H9 (cell line): ENCODE results near the gene PTGR1. TPM values are rescaled to one million over a fixed set of nuclear protein-coding genes. Genes with fewer than 3 reads are reported as not detected.

Experiments
- DNase-seq: peaks from one replicate; pipeline ENCODE4 v3.0.0-alpha.2; 2017
- H2AFZ ChIP-seq: one replicate; pipeline ENCODE4 v1.6.1; 2013; ENCODE audit warnings: mild to moderate bottlenecking, low read length, control low read depth, moderate library complexity
- H2AK5ac ChIP-seq: 2 replicates; pipeline ENCODE4 v1.6.1; 2013; ENCODE audit warnings: low read length, control low read depth, mixed read lengths; ENCODE audit not compliant: insufficient read length
- H2BK120ac ChIP-seq: one replicate; pipeline ENCODE4 v1.6.1; 2013; ENCODE audit warnings: low read depth, mild to moderate bottlenecking, low read length, control low read depth, inconsistent platforms; ENCODE audit not compliant: poor library complexity, severe bottlenecking
- H2BK12ac ChIP-seq: 2 replicates; pipeline ENCODE4 v1.6.1; 2013; ENCODE audit warnings: low read length, control low read depth, mixed read lengths, low read depth; ENCODE audit not compliant: insufficient read length
- H2BK15ac ChIP-seq: 2 replicates; pipeline ENCODE4 v1.6.1; 2013; ENCODE audit warnings: low read depth, low read length, control low read depth
- H2BK20ac ChIP-seq: one replicate; pipeline ENCODE4 v1.6.1; 2013; ENCODE audit warnings: low read depth, mild to moderate bottlenecking, low read length, control low read depth, inconsistent platforms; ENCODE audit not compliant: poor library complexity, severe bottlenecking
- H2BK5ac ChIP-seq: 2 replicates; pipeline ENCODE4 v1.6.1; 2013; ENCODE audit warnings: low read length, control low read depth, mixed read lengths; ENCODE audit not compliant: insufficient read length
- H3K14ac ChIP-seq: 2 replicates; pipeline ENCODE4 v1.6.1; 2013; ENCODE audit warnings: low read length, control low read depth; ENCODE audit not compliant: insufficient read depth
- H3K18ac ChIP-seq: 2 replicates; pipeline ENCODE4 v1.6.1; 2013; ENCODE audit warnings: low read depth, mild to moderate bottlenecking, mixed read lengths, low read length, control low read depth; ENCODE audit not compliant: insufficient read length
- H3K23ac ChIP-seq: 2 replicates; pipeline ENCODE4 v1.6.1; 2013; ENCODE audit warnings: low read length, control low read depth, mixed read lengths, low read depth; ENCODE audit not compliant: insufficient read length
- H3K23me2 ChIP-seq: 2 replicates; pipeline ENCODE4 v1.6.1; 2013; ENCODE audit warnings: low read depth, mild to moderate bottlenecking, mixed read lengths, low read length, control low read depth; ENCODE audit not compliant: insufficient read length, poor library complexity, severe bottlenecking
- H3K27ac ChIP-seq: 2 replicates; pipeline ENCODE4 v1.5.1; 2013; ENCODE audit warnings: low read length, control low read depth, mixed read lengths, low read depth; ENCODE audit not compliant: insufficient read length
- H3K27me3 ChIP-seq: 2 replicates; pipeline ENCODE4 v1.6.1; 2013; ENCODE audit warnings: low read length, control low read depth, inconsistent platforms; ENCODE audit not compliant: insufficient read depth
- H3K4ac ChIP-seq: 2 replicates; pipeline ENCODE4 v1.6.1; 2013; ENCODE audit warnings: low read depth, mild to moderate bottlenecking, control low read depth, inconsistent platforms, low read length, moderate library complexity
- H3K4me1 ChIP-seq: 2 replicates; pipeline ENCODE4 v1.6.1; 2013; ENCODE audit warnings: low read length, control low read depth, inconsistent platforms; ENCODE audit not compliant: insufficient read depth
- H3K4me2 ChIP-seq: 2 replicates; pipeline ENCODE4 v1.6.1; 2013; ENCODE audit warnings: low read length, control low read depth, mixed read lengths; ENCODE audit not compliant: insufficient read length, insufficient read depth
- H3K56ac ChIP-seq: 2 replicates; pipeline ENCODE4 v1.6.1; 2013; ENCODE audit warnings: low read depth, mild to moderate bottlenecking, mixed read lengths, low read length, control low read depth; ENCODE audit not compliant: insufficient read length
- H3K79me1 ChIP-seq: 2 replicates; pipeline ENCODE4 v1.6.1; 2013; ENCODE audit warnings: low read depth, mild to moderate bottlenecking, moderate library complexity, low read length, control low read depth, inconsistent platforms; ENCODE audit not compliant: insufficient read depth, poor library complexity, severe bottlenecking
- H3K79me2 ChIP-seq: 2 replicates; pipeline ENCODE4 v1.6.1; 2013; ENCODE audit warnings: low read length, control low read depth, inconsistent platforms; ENCODE audit not compliant: insufficient read depth
- H3K9ac ChIP-seq: 2 replicates; pipeline ENCODE4 v1.6.1; 2013; ENCODE audit warnings: low read length, control low read depth, mixed read lengths; ENCODE audit not compliant: insufficient read length; ENCODE audit errors: extremely low read depth
- H3K9me3 ChIP-seq: one replicate; pipeline ENCODE4 v1.6.1; 2013; ENCODE audit warnings: low read depth, low read length, inconsistent platforms; ENCODE audit not compliant: control insufficient read depth
- H3T11ph ChIP-seq: one replicate; pipeline ENCODE4 v1.6.1; 2013; ENCODE audit warnings: mild to moderate bottlenecking, low read length, control low read depth, inconsistent platforms
- H4K20me1 ChIP-seq: one replicate; pipeline ENCODE4 v1.6.1; 2013; ENCODE audit not compliant: control insufficient read depth, insufficient read length, insufficient read depth
- H4K5ac ChIP-seq: 2 replicates; pipeline ENCODE4 v1.6.1; 2013; ENCODE audit warnings: low read depth, mild to moderate bottlenecking, mixed read lengths, low read length, control low read depth; ENCODE audit not compliant: insufficient read length
- H4K8ac ChIP-seq: replicated peaks from 2 replicates; pipeline ENCODE4 v1.6.1; 2013; ENCODE audit warnings: low read length, control low read depth, mixed read lengths, low read depth; ENCODE audit not compliant: insufficient read length
- H4K91ac ChIP-seq: 2 replicates; pipeline ENCODE4 v1.6.1; 2013; ENCODE audit warnings: low read depth, mild to moderate bottlenecking, moderate library complexity, mixed read lengths, low read length, control low read depth; ENCODE audit not compliant: insufficient read length
- H3K27ac Mint-ChIP-seq, 3 experiments: 2 replicates in 2 of 3; 3 replicates in 1 of 3; pipeline ENCODE4 v1.8.0; 2020 to 2021; ENCODE audit warnings: mixed read lengths in 3 of 3, mild to moderate bottlenecking in 1 of 3, moderate library complexity in 1 of 3
- H3K27me3 Mint-ChIP-seq: 2 replicates; pipeline ENCODE4 v1.8.0; 2021; ENCODE audit warnings: low read depth, mild to moderate bottlenecking, moderate library complexity, mixed read lengths
- H3K36me3 Mint-ChIP-seq, 3 experiments: 2 replicates in 2 of 3; 3 replicates in 1 of 3; pipeline ENCODE4 v1.8.0; 2020 to 2021; ENCODE audit warnings: low read depth in 3 of 3, mixed read lengths in 3 of 3; ENCODE audit not compliant: insufficient read depth in 1 of 3
- H3K4me1 Mint-ChIP-seq, 2 experiments: 2 replicates each; pipeline ENCODE4 v1.8.0; 2020; ENCODE audit warnings: mixed read lengths in 2 of 2
- H3K4me3 Mint-ChIP-seq, 2 experiments: 2 replicates in 1 of 2; 3 replicates in 1 of 2; pipeline ENCODE4 v1.8.0; 2020 to 2021; ENCODE audit warnings: mild to moderate bottlenecking in 2 of 2, mixed read lengths in 2 of 2, moderate library complexity in 1 of 2
- H3K9me3 Mint-ChIP-seq, 2 experiments: 2 replicates in 1 of 2; 3 replicates in 1 of 2; pipeline ENCODE4 v1.8.0; 2020; ENCODE audit warnings: mild to moderate bottlenecking in 2 of 2, mixed read lengths in 2 of 2, moderate library complexity in 1 of 2
- CTCF ChIP-seq: fragments of 200-600 bp; sonication (generic); conservative IDR thresholded peaks from 3 replicates; pipeline ENCODE4 v1.8.0; 2021; ENCODE audit warnings: antibody characterized with exemption, mild to moderate bottlenecking
- WGBS: extraction: QIAGEN DNeasy Blood & Tissue Kit; methylation state at CpG from one replicate; pipeline ENCODE4 v1.1.7; 2013; ENCODE audit warnings: missing lambda C conversion rate, low lambda C conversion rate, mixed read lengths; ENCODE audit not compliant: insufficient read length; ENCODE audit errors: extremely low coverage; 5-methylcytosine and 5-hydroxymethylcytosine counted together
- total RNA-seq: library from RNA; stranded (reverse); gene quantifications from 2 replicates; pipeline ENCODE4 v1.2.1, GENCODE V29; 2021

PTGR1 gene
- total RNA-seq, 1 experiment from 2014 or later = 45.2 TPM

GRCh38 chr9:111603041-111603440, 3.6 kb upstream of the PTGR1 start:
- no peak overlapping the region for H3K56ac ChIP-seq
- H2BK15ac ChIP-seq = no peak overlapping the region
- H3K4me1 Mint-ChIP-seq = peaks cover 0 to 7% of the 10 kb centered on the region in 2 experiments; a peak in 1 of 4 replicates
- TF ChIP-seq CTCF = no peak
- H3K4me3 Mint-ChIP-seq = no peak overlapping the region
- H2BK20ac ChIP-seq = no peak overlapping the region
- no peaks in the 10 kb centered on the region for H3K9me3 ChIP-seq
- no peak for DNase-seq
- H2BK12ac ChIP-seq = no peak overlapping the region
- no peaks in the 10 kb centered on the region for H4K20me1 ChIP-seq
- H3K4me2 ChIP-seq = no peak overlapping the region
- no peaks in the 10 kb centered on the region for H3K9me3 Mint-ChIP-seq
- no peak overlapping the region for H3K27ac ChIP-seq
- no peak overlapping the region for H3K27ac Mint-ChIP-seq
- no peak overlapping the region for H3K14ac ChIP-seq
- no peak overlapping the region for H4K5ac ChIP-seq
- no peaks in the 10 kb centered on the region; a peak in 1 of 7 replicates for H3K36me3 Mint-ChIP-seq
- no CpG with 5 or more reads among the region's 4 CpGs for WGBS
- no peaks in the 10 kb centered on the region for H3K27me3 ChIP-seq
- H3K23ac ChIP-seq = no peak overlapping the region
- peaks cover 15% of the 10 kb centered on the region for H3K23me2 ChIP-seq
- H3K79me2 ChIP-seq = no peaks in the 10 kb centered on the region
- peaks cover 12% of the 10 kb centered on the region for H3K27me3 Mint-ChIP-seq
- no peak overlapping the region for H2BK5ac ChIP-seq
- no peak overlapping the region for H2AFZ ChIP-seq
- no peak overlapping the region for H3K9ac ChIP-seq
- H3K18ac ChIP-seq = no peak overlapping the region
- H3K79me1 ChIP-seq = no peaks in the 10 kb centered on the region
- H3K4me1 ChIP-seq = no peaks in the 10 kb centered on the region
- H4K8ac ChIP-seq = no peak overlapping the region
- H3K4ac ChIP-seq = no peak overlapping the region
- H2AK5ac ChIP-seq = no peak overlapping the region
- no peak overlapping the region for H2BK120ac ChIP-seq
- H4K91ac ChIP-seq = no peak overlapping the region
- no peak overlapping the region for H3T11ph ChIP-seq
